CD4-positive, alpha-beta T cell treated with Interleukin-1 beta for 1 hour (primary cell): ENCODE results near the gene ZBTB42.

Experiments used
- DNase-seq, 2 donors: peaks; one replicate each; pipeline ENCODE4 v3.0.0-alpha.2; 2020 to 2022

ZBTB42 gene

DNA sequence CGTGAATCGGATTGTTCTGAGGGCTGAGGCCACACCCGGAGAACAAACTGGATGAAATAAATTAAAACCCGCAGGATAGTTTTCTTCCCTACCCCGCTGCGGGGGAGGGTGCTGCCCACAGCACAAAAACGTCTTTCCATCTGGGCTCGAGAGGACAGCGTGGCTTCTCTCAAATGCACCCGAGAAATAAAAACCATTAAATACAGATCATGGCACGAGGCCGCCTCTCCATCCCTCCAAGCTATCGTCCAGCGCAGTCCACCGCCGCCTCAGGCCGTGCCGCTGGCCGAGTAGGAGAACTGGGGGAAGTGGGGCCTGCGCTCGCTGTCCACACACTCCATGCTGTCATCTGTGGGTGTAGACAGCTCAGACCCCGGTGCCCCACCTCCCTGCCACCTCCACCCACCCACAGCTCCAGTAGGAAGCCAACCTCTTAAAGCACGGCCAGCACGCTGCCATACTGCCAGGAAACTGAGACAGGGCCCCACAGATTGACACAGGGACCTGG lies 30.8 kb upstream of the ZBTB42 start:
- no peak for DNase-seq

GRCh38 chr14:104770851-104771272 lies 30.0 kb upstream of the ZBTB42 start:
- no peak for DNase-seq

GRCh38 chr14:104771374-104771773 lies 29.5 kb upstream of the ZBTB42 start:
- no peak for DNase-seq

DNA sequence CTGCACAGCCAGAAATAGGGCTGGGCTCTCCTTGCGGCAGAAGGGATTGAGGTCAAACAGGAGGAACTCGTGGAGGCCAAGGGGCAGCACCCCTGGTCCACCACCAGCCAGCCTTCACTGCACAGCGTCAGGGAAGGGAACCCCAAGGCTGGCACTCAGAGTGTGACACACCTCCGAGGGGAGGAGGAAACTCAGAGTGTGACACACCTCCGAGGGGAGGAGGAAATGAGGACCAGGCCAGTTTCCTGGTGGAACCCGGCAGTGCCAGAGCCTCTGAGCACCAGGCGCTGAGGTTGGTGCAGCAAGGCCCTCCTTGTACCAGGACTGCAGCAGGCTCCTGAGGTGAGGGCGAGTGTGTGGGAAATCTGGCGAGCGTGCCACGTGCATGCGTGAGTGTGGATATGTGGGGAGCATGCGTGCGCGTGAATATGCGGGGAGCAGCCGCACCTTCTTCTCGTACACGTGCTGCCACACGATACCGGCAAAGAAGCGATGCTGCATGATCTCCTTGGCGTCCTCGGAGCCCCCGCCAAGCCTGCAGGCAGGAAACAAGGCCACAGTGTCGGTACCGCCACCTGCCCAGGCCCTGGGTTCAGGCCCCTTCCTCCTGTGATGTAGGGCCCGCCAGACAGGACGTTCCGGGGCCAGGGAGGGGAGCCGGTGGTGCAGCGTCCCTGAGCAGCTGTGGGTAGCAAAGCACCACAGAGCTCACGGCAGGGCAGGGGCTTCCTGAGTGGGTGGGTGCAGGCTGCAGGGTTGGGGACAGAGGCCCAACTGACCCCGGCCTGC lies 28.8 kb upstream of the ZBTB42 start:
- no peak for DNase-seq

DNA sequence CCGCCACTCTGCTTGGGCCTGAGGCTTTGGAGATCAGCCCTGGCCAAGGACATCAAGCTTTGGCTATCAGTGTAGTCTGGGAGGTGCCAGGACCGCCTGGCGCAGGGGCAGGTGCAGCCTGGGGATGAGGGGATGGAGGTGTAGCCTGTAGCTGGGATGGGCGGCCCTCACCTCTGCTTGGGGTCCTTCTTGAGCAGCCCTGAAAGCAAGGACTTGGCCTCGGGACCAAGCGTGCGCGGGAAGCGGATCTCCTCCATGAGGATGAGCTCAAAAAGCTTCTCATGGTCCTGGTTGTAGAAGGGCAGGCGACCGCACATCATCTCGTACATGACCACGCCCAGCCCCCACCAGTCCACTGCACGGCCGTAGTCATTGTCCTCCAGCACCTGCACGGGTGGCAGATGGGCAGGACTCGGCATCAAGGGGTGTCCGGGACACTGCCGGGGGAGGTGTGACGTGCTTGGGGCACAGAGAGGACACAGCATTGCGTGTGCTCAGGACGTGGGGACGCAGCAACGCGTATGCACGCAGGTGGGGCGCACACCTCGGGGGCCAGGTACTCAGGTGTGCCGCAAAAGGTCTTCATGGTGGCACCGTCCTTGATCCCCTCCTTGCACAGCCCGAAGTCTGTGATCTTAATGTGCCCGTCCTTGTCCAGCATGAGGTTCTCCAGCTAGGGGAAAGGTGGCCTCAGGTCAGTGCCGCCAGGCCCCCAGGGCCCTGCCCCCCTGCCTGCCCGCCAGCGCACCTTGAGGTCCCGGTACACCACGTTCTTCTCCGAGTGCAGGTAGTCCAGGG lies 28.0 kb upstream of the ZBTB42 start:
- no peak for DNase-seq

- no peak for DNase-seq
These were observed 27.1 kb upstream of the ZBTB42 start for GRCh38 chr14:104773505-104774452.

- no peak for DNase-seq
These were observed 26.3 kb upstream of the ZBTB42 start for GRCh38 chr14:104774453-104775072.

DNA sequence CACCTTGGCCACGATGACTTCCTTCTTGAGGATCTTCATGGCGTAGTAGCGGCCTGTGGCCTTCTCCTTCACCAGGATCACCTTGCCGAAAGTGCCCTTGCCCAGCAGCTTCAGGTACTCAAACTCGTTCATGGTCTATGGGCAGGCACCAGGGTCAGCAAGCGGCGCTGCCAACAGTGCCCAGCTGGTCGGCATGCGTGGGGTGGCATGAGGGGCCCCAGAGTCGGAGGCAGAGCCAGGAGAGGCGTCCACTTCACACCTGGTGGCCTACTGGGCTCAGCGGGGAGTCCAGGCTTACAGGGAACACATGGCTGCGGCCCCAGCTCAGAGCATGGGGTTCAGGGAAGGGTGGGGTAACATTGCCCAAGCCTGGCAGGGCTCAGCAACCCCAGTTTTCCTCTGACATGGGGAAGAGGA lies 25.8 kb upstream of the ZBTB42 start:
- no peak for DNase-seq

GRCh38 chr14:104776481-104776880 lies 24.4 kb upstream of the ZBTB42 start:
- DNase-seq: no peak

GRCh38 chr14:104776961-104777807 lies 23.7 kb upstream of the ZBTB42 start:
- no peak for DNase-seq

DNA sequence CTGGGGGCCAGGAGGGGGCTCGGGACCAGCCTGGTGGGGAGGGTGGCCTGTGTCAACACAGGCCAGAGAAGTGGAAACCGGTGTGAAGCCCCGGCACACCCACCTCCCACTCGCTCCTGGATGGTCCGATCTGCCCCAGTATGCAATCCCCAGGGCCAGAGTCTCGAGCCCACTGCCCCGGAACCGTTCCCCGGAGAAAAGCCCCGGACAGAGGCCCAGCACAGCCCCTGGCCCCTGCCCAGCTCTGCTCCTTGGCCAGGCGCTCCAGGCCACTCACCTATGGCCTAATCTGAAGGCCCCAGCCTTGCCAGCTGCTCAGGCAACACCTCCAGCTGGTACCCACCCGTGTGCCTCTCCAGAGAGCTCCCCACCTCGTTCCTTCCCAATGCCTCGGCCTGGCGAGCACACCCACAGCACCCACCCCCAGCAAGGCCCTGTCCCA lies 23.1 kb upstream of the ZBTB42 start:
- DNase-seq: no peak

GRCh38 chr14:104778694-104779331 lies 22.1 kb upstream of the ZBTB42 start:
- DNase-seq: no peak

DNA sequence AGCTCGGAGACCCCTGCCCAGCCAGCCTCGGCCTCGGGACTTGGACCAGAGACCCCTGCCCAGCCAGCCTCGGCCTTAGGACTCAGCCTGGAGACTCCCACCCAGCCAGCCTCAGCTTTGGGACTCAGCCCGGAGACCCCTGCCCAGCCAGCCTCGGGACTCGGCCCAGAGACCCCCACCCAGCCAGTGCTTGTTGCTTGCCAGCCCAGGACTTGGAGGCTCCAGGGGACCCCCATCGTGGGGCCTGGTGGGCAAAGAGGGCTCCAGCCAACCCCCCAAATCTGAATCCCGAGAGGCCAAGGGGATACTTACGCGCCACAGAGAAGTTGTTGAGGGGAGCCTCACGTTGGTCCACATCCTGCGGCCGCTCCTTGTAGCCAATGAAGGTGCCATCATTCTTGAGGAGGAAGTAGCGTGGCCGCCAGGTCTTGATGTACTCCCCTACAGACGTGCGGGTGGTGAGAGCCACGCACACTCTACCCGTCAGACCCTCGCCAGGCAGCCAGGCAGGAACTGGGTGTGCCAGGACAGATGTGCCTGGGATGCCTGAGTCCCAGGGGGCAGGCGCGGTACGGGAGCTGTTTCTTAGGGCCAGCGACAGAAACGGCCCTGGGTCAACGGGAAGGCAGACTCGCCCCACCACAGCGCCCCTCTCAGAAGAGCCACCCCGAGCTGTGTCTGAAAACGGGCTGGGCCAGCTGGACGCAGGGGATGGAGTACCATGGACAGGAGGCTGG lies 21.0 kb upstream of the ZBTB42 start:
- DNase-seq: no peak

GRCh38 chr14:104780513-104781030 lies 20.3 kb upstream of the ZBTB42 start:
- DNase-seq: no peak

DNA sequence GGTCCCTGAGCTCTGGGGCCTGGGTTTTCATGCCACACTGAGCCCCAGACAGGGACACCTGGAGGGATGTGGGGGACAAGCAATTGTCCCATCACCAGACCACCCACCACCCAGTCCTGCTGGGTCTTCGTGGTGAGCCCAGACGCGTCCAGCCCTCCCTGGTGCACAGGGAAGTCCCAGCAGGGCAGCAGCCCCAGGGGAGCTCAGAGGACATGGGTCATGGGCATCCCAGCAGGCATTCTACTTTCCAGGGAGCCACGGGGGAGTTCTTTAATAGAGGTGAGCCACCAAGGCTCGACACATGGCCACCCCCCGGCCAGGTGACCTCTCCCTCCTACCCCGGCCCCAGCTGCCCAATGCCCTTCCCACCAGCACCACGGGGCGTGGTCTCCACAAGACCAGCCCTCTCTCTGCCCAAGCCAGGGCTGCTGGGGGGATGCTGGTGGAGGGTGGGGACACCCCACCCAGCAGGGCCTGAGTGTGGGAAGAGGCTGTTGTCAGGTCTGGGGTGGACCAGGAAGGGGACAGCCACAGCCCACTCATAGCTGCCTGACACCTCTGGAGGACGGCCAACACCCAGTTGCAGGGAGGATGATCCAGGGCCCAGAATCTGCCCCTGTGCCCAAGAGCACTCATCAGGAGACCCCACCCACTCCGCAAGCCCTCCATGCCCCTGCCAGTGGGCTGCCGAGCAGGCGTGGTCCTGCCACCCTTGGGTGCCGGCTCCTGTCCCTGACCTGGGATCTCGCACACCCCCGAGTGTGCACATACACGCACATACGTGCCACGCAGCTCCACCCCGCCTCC lies 19.4 kb upstream of the ZBTB42 start:
- no peak for DNase-seq

DNA sequence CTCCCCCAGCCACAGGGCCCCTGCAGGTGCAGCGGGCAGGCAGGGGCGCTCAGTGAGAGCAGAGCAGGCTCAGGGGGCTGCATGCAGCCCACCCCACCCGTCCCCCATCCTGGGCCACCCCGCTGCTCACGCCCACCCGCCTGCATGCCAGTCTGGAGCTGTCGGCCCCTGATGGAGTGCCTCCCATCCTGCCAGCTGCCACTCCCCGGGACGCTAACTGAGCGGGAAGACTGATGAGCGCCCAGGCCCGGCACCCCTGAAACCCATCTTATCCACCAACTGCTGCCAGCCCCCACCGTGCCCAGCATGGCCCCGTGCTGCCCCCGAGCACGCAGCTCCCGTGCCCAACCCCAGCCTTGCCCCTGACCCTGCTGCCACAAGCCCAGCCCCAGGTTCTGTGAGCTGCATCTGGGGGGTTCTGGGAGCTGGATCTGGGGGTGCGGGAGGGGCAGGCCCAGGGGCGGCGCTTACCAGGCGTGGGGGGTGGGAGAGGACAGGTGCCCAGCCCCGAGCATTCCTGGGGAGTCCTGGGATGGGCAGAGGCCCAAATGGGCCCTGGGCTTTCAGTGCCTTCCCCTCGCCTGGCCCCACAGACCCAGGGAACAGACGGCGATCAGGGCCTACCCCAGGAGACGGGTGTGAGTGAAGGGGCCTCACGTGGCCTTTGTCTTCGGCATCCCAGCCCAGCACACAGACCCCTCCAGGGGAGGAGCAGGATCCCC lies 18.7 kb upstream of the ZBTB42 start:
- DNase-seq: no peak

- DNase-seq: no peak
These were observed 18.1 kb upstream of the ZBTB42 start for GRCh38 chr14:104782808-104783139.

GRCh38 chr14:104783484-104784217 lies 17.2 kb upstream of the ZBTB42 start:
- no peak for DNase-seq
